Measurements from ENCODE around the gene LSR.

DNA sequence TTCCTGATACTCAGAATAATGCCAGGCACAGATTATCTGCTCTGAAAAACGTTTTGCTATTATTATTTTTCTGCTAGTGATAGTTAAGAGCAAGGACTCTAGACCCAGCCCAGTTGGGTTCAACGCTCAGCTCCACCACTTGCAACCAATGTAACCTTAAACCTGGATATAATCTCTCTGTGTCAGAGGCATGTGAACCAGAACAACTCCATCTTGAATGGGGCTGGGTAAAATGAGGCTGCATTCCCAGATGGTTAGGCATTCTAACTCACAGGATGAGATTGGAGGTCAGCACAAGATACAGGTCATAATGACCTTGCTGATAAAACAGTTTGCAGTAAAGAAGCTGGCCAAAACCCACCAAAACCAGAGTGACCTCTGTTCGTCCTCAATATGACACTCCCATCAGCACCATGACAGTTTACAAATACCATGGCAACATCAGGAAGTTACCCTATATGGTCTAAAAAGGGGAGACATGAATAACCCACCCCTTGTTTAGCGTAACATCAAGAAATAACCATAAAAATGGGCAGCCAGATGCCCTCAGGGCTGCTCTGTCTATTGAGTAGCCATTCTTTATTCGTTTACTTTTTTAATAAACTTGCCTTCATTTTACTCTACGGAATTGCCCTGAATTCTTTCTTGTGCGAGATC lies 33.9 kb upstream of the LSR start:
- TF ChIP-seq, protein P1, sequence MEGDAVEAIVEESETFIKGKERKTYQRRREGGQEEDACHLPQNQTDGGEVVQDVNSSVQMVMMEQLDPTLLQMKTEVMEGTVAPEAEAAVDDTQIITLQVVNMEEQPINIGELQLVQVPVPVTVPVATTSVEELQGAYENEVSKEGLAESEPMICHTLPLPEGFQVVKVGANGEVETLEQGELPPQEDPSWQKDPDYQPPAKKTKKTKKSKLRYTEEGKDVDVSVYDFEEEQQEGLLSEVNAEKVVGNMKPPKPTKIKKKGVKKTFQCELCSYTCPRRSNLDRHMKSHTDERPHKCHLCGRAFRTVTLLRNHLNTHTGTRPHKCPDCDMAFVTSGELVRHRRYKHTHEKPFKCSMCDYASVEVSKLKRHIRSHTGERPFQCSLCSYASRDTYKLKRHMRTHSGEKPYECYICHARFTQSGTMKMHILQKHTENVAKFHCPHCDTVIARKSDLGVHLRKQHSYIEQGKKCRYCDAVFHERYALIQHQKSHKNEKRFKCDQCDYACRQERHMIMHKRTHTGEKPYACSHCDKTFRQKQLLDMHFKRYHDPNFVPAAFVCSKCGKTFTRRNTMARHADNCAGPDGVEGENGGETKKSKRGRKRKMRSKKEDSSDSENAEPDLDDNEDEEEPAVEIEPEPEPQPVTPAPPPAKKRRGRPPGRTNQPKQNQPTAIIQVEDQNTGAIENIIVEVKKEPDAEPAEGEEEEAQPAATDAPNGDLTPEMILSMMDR (IDR thresholded peaks at IDR 0.05): no peak
- TF ChIP-seq POLR2A (IDR thresholded peaks at IDR 0.05; ENCODE audit: low read depth) (no peak), POLR2AphosphoS5 (IDR thresholded peaks at IDR 0.05) (no peak)

Measured in esophagus muscularis mucosa (tissue), 3 donors.